Pancreas (tissue), 10 donors: ENCODE data around the gene BNC1. TPM values are rescaled to one million over a fixed set of nuclear protein-coding genes. Genes with fewer than 3 reads are reported as not detected.

Experiments used
- ATAC-seq, 4 donors: fragments of 200-7000 bp; cut with Tn5 transposase; one replicate each; pipeline versions ENCODE4 v1.8.0 to v1.9.1; 2020; ENCODE audit warnings: mild to moderate bottlenecking in 4 of 4, moderate library complexity in 4 of 4
- DNase-seq, 6 donors: peaks; one replicate each; pipeline ENCODE4 v3.0.0-alpha.2; 2020
- FAIRE-seq: peaks from 2 replicates; lab custom pipeline; 2012; peaks lifted over from hg19 to GRCh38; lab: Jason Lieb, UNC
- H3K27ac ChIP-seq, 4 donors: fragments of 200-600 bp; sonication (generic); 1 replicate in 3 of 4; 2 replicates in 1 of 4; pipeline versions ENCODE4 v1.5.0 to v1.8.0; 2020
- H3K27me3 ChIP-seq, 4 donors: fragments of 200-600 bp; one replicate each; pipeline ENCODE4 v1.8.0; 2021
- H3K36me3 ChIP-seq, 3 donors: fragments of 200-600 bp; sonication (generic) in 1 of 3; one replicate each; pipeline versions ENCODE4 v1.5.0 to v1.8.0; 2020 to 2021
- H3K4me1 ChIP-seq, 3 donors: fragments of 200-600 bp; one replicate each; pipeline ENCODE4 v1.8.0; 2021
- H3K4me3 ChIP-seq, 4 donors: fragments of 200-600 bp; sonication (generic) in 2 of 4; one replicate each; pipeline versions ENCODE4 v1.5.0 to v1.8.0; 2020 to 2021
- H3K9me3 ChIP-seq, 4 donors: fragments of 200-600 bp; one replicate each; pipeline ENCODE4 v1.8.0; 2021
- CTCF ChIP-seq, 4 donors: fragments of 200-600 bp; sonication (generic) in 3 of 4; IDR thresholded peaks; one replicate each; pipeline versions ENCODE4 v1.5.0 to v1.8.0; 2021; ENCODE audit warnings: antibody characterized with exemption in 4 of 4
- WGBS, 2 donors: extraction: QIAGEN DNeasy Blood & Tissue Kit; methylation state at CpG; one replicate each; pipeline ENCODE4 v1.1.7; 2013; 5-methylcytosine and 5-hydroxymethylcytosine counted together
- intact Hi-C, 3 donors: fragments of 100-400 bp; cut with DNase I; formaldehyde crosslinking; loops; one replicate each; pipeline versions ENCODE4 v1.11.1 to v1.14.2; 2022
- polyA plus RNA-seq, 2 donors: library from polyadenylated mRNA; stranded (reverse); fragments of 200-250 nt; gene quantifications; one replicate each; pipeline ENCODE4 v1.2.3, GENCODE V29; 2013
- total RNA-seq, 6 donors: library from RNA; stranded (reverse); fragmentation: NEBNext Ultra II Directional in 4 of 6; extraction: Animal tissue kit (Norgen Biotek cat#: 25700) in 4 of 6; gene quantifications; one replicate each; pipeline versions ENCODE4 v1.2.1 to v1.2.4, GENCODE V29; 2021 to 2023
- donor health status: healthy with polysubstance abuse.
- donor health status: DM: no; HTN: no; CAD: no; lungs with moderate emphysema.
- donor health status: DM: no; HTN: no; CAD: no.
- donor health status: control.
- donor health status: control.
- donor health status: Bipolar disorder and iron deficiency.
- donor health status: DM: yes; HTN: yes; CAD: no.
- donor health status: DM: no; HTN: no; CAD: no.
- donor health status: DM: no; HTN: no; CAD: no.
- donor health status: DM: yes; HTN: yes; CAD: no.

The BNC1 gene
- total and polyA plus RNA-seq, 8 donors, result 0.02 to 0.42 (median 0.06) TPM; not detected in 5

GRCh38 chr15:83278191-83278590 lies 6.3 kb downstream of the BNC1 start:
- intact Hi-C loops, result no loop called here
- Histone ChIP-seq H3K9me3 (no peaks in the 10 kb centered on the region), H3K36me3 (no peaks in the 10 kb centered on the region), H3K27me3 (peaks cover 0 to 23% (median 11%) of the 10 kb centered on the region in 4 donors), H3K27ac (no peak overlapping the region), H3K4me1 (no peaks in the 10 kb centered on the region), H3K4me3 (no peak overlapping the region)
- FAIRE-seq (no peak), ATAC-seq (no peak), DNase-seq (no peak)
- TF ChIP-seq CTCF (IDR thresholded peaks at IDR 0.05), result no peak

- 79 to 86% methylated on average over 5 of the region's 5 CpGs for WGBS, 2 donors
- intact Hi-C loops, result no loop called here
- peaks cover 0 to 13% (median 4%) of the 10 kb centered on the region in 4 donors for H3K27me3 ChIP-seq
- no peak overlapping the region for H3K4me3 ChIP-seq
- DNase-seq, result no peak
- H3K36me3 ChIP-seq, result no peaks in the 10 kb centered on the region
- no peak for ATAC-seq
- no peak for FAIRE-seq
- H3K9me3 ChIP-seq, result no peaks in the 10 kb centered on the region
- H3K27ac ChIP-seq, result no peak overlapping the region
- H3K4me1 ChIP-seq, result no peaks in the 10 kb centered on the region
- no peak for TF ChIP-seq CTCF (IDR thresholded peaks at IDR 0.05)
Observed at GRCh38 chr15:83276661-83277060, 7.8 kb downstream of the BNC1 start.

GRCh38 chr15:83275412-83275811 lies 9.1 kb downstream of the BNC1 start:
- Histone ChIP-seq H3K4me1 (no peaks in the 10 kb centered on the region), H3K36me3 (no peaks in the 10 kb centered on the region), H3K4me3 (no peak overlapping the region), H3K27ac (no peak overlapping the region), H3K27me3 (peaks cover 0 to 4% (median 2%) of the 10 kb centered on the region in 4 donors), H3K9me3 (no peaks in the 10 kb centered on the region)
- no peak for TF ChIP-seq CTCF (IDR thresholded peaks at IDR 0.05)
- FAIRE-seq (no peak), DNase-seq (no peak), ATAC-seq (no peak)
- WGBS, 2 donors, result 78 to 87% methylated on average over 3 of the region's 3 CpGs
- intact Hi-C loops, result no loop called here

- no peak overlapping the region for H3K27ac ChIP-seq
- no peaks in the 10 kb centered on the region for H3K27me3 ChIP-seq
- no peak for DNase-seq
- no peaks in the 10 kb centered on the region for H3K36me3 ChIP-seq
- intact Hi-C loops, result no loop called here
- WGBS, 2 donors, result 46 to 50% methylated on average over 1 of the region's 1 CpG
- TF ChIP-seq CTCF (IDR thresholded peaks at IDR 0.05), result no peak
- no peaks in the 10 kb centered on the region for H3K9me3 ChIP-seq
- H3K4me3 ChIP-seq, result no peak overlapping the region
- ATAC-seq, result no peak
- H3K4me1 ChIP-seq, result no peaks in the 10 kb centered on the region
- no peak for FAIRE-seq
Observed at GRCh38 chr15:83270176-83270575, 14.3 kb downstream of the BNC1 start.

- 77 to 83% methylated on average over 4 of the region's 4 CpGs for WGBS, 2 donors
- Histone ChIP-seq H3K9me3 (no peaks in the 10 kb centered on the region), H3K4me3 (no peak overlapping the region), H3K27ac (no peak overlapping the region), H3K4me1 (no peaks in the 10 kb centered on the region), H3K36me3 (no peaks in the 10 kb centered on the region), H3K27me3 (no peaks in the 10 kb centered on the region)
- no peak for TF ChIP-seq CTCF (IDR thresholded peaks at IDR 0.05)
- no peak for ATAC-seq
- no peak for FAIRE-seq
- intact Hi-C loops, result no loop called here
- no peak for DNase-seq
Observed at GRCh38 chr15:83268147-83268546, 16.3 kb downstream of the BNC1 start.
